ENCODE data around the gene OSBP2.
"Not testable (repeated sequence)": the region's sequence is repeated elsewhere in the genome, so short reads cannot be mapped to it uniquely, and the experiment has no call there.

OSBP2 gene

DNA sequence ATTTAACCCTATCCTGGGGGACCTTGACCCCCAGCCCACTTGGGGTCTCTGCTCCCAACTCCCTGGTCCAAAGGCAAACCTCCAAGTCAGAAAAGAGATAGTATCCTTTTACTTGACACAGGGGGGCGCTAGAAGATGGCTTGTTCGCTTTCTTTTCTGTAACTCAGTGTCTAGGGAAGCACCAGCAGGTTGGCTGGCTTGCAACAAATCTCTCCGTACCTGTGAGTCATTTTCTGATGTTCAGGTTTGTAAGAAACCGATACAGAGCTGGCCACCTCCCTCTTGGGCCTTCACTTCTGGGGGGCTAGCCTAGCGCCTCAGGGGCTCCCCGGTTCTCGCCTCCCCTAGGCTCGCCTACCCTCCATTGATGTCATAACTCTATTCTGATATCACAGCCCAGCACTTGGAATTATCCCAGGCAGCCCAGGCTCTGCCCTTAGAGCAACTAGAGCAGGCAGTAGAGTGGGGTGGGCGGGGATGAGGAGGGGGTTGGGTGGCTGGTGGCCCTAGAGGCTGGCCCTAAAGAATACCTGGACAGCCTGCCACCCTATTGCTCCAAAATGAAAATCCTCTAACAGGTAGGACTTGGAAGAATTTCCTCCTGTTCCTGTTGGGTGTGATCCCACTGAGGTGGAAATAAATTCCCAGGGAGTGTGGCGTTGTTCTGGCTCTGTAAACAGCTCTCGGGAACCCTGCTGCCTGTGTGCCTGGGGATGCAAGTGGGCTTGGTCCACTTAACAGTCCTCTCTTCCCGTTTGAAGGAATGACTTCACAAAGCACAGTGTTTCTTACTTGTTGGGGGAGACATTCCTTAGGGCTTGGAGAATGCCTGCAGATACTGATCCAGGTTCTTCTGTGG lies 69.4 kb downstream of the OSBP2 start:
- DNase-seq (ENCODE audit: low read depth, low spot score), result peak; percentile 45

DNA sequence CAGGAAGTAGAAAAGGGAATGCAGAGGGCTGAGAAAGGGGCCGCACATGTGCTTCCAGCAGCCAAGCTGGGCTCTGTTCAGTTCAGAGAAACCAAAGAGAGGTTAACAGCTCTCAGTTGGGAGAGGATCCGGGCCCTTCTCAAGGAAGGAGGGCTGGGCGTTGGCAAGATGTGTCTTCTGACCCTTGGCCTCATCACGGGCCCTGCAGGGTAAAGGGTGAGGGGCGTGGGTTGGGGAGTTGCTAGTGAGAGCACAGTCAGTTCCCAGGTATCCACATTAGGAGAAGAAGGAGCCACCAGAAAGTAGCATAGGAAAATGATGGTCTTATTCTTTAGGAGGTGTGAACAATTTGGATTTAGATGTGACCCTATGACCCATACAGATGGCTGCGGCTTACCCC lies 73.0 kb downstream of the OSBP2 start:
- no peak for DNase-seq (ENCODE audit: low read depth, low spot score)

GRCh38 chr22:30770716-30771115 lies 76.0 kb downstream of the OSBP2 start:
- DNase-seq (ENCODE audit: low read depth, low spot score), result no peak

- no peak for DNase-seq (ENCODE audit: low read depth, low spot score)
Observed at GRCh38 chr22:30773919-30774318, 79.2 kb downstream of the OSBP2 start.

GRCh38 chr22:30774566-30774965 lies 79.9 kb downstream of the OSBP2 start:
- no peak for DNase-seq (ENCODE audit: low read depth, low spot score)

DNA sequence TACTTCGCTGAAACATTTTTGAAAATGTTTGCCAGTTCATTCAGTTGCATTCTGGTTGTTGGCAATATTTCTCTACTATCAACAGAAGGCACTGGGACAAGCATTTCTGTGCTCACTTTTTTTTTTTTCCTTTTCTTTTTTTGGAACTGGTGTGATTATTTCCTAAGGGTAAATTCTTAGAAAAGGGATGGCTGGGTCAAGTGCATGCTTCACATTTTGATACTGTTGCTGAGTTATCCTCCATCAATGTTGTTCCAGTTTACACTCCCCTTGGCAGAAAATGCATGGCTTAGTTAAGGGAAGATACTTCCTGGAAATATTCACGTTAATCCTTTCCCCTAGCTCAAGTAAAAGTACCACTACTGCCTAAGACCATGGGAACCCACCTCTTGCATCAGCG lies 81.8 kb downstream of the OSBP2 start:
- DNase-seq (ENCODE audit: low read depth, low spot score), result no peak

GRCh38 chr22:30777146-30777545 lies 82.5 kb downstream of the OSBP2 start:
- not testable (repeated sequence) for DNase-seq (ENCODE audit: low read depth, low spot score)

- DNase-seq (ENCODE audit: low read depth, low spot score), result no peak
Observed at GRCh38 chr22:30777587-30777986, 82.9 kb downstream of the OSBP2 start.

- no peak for DNase-seq (ENCODE audit: low read depth, low spot score)
Observed at GRCh38 chr22:30778261-30778660, 83.6 kb downstream of the OSBP2 start.

DNA sequence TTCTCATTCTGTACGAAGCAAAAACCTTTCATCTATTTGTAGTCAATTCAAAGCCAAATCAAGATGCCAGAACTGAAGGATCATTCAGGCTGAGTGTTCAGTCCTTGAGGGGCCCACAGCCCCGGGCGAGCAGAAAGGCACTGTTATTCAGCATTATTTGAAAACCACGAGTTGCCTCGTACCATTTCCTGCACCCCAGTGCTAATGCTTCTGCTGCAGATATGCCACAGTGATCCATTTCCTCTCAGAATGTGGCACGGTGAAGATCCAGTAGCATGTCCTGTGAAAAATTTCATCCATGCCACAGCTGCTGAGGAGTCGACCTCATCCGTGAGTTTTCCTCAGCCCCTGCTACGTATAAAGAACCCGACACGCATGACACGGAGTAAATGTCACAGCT lies 85.4 kb downstream of the OSBP2 start:
- no peak for DNase-seq (ENCODE audit: low read depth, low spot score)

- DNase-seq (ENCODE audit: low read depth, low spot score), result no peak
Observed at GRCh38 chr22:30781271-30781875, 86.7 kb downstream of the OSBP2 start.

GRCh38 chr22:30782613-30783012 lies 87.9 kb downstream of the OSBP2 start:
- no peak for DNase-seq (ENCODE audit: low read depth, low spot score)

DNA sequence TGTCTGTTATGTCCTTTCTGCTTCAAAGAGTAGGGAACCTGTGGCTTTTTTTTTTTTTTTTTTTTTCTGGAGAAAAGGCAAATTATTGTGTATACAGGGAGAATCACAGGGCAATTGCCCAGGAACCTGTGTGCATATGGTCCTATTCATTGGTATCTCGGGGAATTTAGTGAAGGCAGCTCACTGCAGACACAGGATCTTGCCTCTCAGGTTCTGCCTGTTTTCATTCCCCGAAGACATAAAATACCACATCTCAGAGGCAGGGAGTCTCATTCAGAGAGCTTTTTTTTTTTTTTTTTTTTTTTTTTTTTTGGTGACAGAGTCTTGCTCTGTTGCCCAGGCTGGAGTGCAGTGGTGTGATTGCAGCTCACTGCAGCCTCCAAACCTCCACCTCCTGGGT lies 88.3 kb downstream of the OSBP2 start:
- no peak for DNase-seq (ENCODE audit: low read depth, low spot score)

DNA sequence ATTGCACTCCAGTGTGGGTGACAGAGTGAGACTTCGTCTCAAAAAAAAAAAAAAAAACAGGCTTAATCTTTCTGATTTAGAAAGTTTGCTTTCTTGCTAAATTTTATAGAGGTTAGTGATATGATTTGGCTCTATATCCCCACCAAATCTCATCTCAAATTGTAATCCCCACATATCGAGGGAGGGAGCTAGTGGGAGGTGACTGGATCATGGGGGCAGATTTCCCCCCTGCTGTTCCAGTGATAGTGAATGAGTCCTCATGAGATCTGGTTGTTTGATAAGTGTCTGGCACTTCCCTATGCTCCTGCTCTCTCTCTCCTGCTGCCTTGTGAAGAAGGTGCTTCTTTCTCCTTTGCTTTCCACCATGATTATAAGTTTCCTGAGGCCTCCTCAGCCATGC lies 90.9 kb downstream of the OSBP2 start:
- no peak for DNase-seq (ENCODE audit: low read depth, low spot score)

DNA sequence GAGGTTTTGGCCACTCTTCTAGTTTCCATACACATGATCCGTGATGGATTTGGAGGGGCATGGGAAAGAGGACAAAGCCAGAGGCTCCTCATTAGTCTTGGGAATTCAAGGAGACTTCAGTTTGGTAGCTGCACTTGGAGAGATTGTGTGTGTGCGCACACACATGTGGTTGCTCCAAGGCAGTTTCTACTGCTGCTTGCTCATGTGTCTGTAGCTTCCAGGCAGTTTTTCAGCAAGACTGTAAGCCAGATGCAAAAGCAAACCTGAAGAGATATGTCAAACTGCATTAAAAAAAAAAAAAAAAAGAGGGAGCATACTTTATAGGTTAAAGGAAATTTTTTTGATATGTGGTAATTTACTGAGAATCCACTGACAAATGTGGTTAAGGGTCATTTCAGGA lies 95.7 kb downstream of the OSBP2 start:
- no peak for DNase-seq (ENCODE audit: low read depth, low spot score)

- DNase-seq (ENCODE audit: low read depth, low spot score), result no peak
Observed at GRCh38 chr22:30792456-30792855, 97.8 kb downstream of the OSBP2 start.

GRCh38 chr22:30795118-30795517 lies 100.4 kb downstream of the OSBP2 start:
- no peak for DNase-seq (ENCODE audit: low read depth, low spot score)

DNA sequence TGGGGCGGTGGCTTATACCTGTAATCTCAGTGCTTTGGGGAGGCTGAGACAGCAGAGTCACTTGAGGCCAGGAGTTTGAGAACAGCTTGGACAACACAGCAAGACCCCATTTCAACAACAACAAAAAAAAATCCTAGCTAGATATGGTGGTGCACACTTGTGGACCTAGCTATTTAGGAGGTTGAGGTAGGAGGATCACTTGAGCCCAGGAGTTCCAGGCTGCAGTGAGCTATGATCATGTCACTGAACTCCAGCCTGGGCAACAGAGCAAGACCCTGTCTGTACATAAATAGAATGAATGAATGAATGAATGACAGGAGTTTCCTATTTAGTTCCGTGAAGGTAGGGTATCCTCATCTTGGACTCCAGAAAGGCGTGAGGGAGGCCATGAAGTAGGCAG lies 107.0 kb downstream of the OSBP2 start:
- DNase-seq (ENCODE audit: low read depth, low spot score), result no peak

DNA sequence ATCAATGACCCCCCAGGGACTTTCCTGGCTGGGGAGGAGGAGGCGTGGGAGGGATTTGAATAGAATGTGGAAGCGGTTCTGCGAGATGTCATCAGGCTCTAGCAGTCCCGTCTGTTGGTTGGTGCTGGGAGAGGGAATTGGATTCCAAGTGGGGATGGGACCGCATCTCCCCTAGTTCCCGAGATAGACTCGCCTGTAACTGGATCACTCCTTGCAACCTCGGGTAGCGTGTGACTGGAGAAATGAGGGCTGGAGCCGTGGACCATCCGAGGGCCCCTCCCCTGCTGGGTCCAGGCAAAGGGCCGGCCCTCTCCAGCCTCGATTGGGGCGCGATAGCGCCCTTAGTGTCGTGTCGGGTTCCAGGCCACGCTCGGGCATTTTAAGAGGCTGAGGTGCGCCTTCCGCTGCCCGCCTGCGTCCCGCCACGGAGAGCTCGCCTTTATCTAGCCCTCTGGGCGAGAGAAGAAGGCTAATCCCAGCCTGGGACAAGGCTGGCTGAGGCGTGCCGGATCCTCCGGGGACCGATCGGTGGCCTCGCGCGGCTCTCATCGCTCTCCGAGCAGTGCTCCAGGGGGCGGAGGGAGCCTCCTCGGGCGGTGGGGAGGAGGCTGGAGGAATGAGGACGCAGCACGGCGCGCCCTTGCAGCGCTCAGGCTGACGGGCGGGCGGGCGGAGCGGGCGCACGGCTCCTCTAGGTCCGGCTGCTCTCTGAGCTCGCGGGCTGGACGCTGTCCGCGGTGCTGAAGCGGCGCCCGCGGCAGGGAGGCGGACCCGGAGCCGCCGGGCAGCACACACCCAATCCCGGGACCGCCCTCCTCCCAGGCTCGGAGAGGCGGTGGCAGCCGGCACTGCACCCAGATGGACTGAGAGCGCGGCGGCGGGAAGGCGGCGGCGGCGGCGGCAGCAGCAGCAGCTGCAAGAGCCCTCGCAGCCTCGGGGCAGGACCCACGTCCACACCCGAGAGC lies 107.8 kb downstream of the OSBP2 start:
- DNase-seq (ENCODE audit: low read depth, low spot score), result peak; percentile 83

DNA sequence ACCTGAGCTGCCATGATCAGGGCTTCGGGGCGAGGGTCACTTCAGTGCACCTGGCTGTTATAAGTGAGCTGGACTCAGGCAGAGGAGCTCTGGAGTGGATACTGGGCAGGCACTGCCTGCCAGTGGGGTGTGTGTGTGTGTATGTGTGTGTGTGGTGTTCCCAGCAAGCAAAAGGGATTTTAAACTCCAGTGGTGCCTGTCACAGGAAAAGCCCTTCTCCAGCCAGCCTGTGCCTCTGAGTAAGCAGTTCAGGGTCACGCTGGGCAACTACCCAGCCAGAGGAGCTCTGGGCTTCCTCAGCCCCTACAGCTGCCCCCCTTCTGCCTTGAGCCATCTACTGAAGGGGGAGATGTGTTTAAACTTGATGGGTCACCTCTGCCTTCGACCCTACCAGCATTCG lies 109.0 kb downstream of the OSBP2 start:
- no peak for DNase-seq (ENCODE audit: low read depth, low spot score)

- DNase-seq (ENCODE audit: low read depth, low spot score), result no peak
Observed at GRCh38 chr22:30804626-30805025, 110.0 kb downstream of the OSBP2 start.

GRCh38 chr22:30806391-30806861 lies 111.8 kb downstream of the OSBP2 start:
- no peak for DNase-seq (ENCODE audit: low read depth, low spot score)

All from smooth muscle cell of the brain vasculature (primary cell).